Myocyte (in vitro differentiated cells): ENCODE measurements around the gene RNF187. TPM values are rescaled to one million over a fixed set of nuclear protein-coding genes. Genes with fewer than 3 reads are reported as not detected.

Experiments used
- DNase-seq: peaks from one replicate; pipeline ENCODE4 v3.0.0-alpha.2; 2012; ENCODE audit warnings: low read depth
- total RNA-seq: library from RNA; depleted of rRNA; stranded (reverse); fragments of >200 nt; gene quantifications from 2 replicates; pipeline ENCODE4 v1.2.3, GENCODE V29; 2014

The RNF187 gene
- total RNA-seq, 1 donor from 2014 or later = 99.2 TPM

- no peak for DNase-seq
Observed at GRCh38 chr1:228508840-228509415, 21.7 kb downstream of the RNF187 start.

GRCh38 chr1:228510101-228510802 lies 23.1 kb downstream of the RNF187 start:
- DNase-seq = no peak

GRCh38 chr1:228510803-228511413 lies 23.7 kb downstream of the RNF187 start:
- DNase-seq = no peak

- DNase-seq = no peak
Observed at GRCh38 chr1:228511546-228512445, 24.6 kb downstream of the RNF187 start.

- no peak for DNase-seq
Observed at GRCh38 chr1:228512781-228513198, 25.6 kb downstream of the RNF187 start.

GRCh38 chr1:228513236-228513900 lies 26.2 kb downstream of the RNF187 start:
- DNase-seq = no peak

GRCh38 chr1:228514421-228514820 lies 27.2 kb downstream of the RNF187 start:
- DNase-seq = no peak

GRCh38 chr1:228515200-228515834 lies 28.1 kb downstream of the RNF187 start:
- DNase-seq = peak; percentile 48

GRCh38 chr1:228517655-228518054 lies 30.5 kb downstream of the RNF187 start:
- no peak for DNase-seq

- DNase-seq = no peak
Observed at GRCh38 chr1:228527596-228527995, 40.4 kb downstream of the RNF187 start.

- DNase-seq = no peak
Observed at GRCh38 chr1:228528612-228529011, 41.4 kb downstream of the RNF187 start.

- no peak for DNase-seq
Observed at GRCh38 chr1:228530086-228530758, 43.0 kb downstream of the RNF187 start.

GRCh38 chr1:228530951-228531731 lies 44.0 kb downstream of the RNF187 start:
- no peak for DNase-seq

GRCh38 chr1:228538831-228539230 lies 51.6 kb downstream of the RNF187 start:
- DNase-seq = peak; percentile 69

GRCh38 chr1:228540161-228540917 lies 53.2 kb downstream of the RNF187 start:
- DNase-seq = peak; percentile 73

- peak; percentile 94 for DNase-seq
Observed at GRCh38 chr1:228541725-228542124, 54.5 kb downstream of the RNF187 start.

GRCh38 chr1:228542376-228542775 lies 55.2 kb downstream of the RNF187 start:
- DNase-seq = no peak

- no peak for DNase-seq
Observed at GRCh38 chr1:228542981-228543380, 55.8 kb downstream of the RNF187 start.
